Measurements from ENCODE around the gene CACNA1S. TPM values are rescaled to one million over a fixed set of nuclear protein-coding genes. Genes with fewer than 3 reads are reported as not detected.
A peak's percentile ranks its signal among the peaks of the same experiment; 100 is the strongest.

The CACNA1S gene
- total RNA-seq, 1 donor from 2014 or later, result 0.08 TPM

DNA sequence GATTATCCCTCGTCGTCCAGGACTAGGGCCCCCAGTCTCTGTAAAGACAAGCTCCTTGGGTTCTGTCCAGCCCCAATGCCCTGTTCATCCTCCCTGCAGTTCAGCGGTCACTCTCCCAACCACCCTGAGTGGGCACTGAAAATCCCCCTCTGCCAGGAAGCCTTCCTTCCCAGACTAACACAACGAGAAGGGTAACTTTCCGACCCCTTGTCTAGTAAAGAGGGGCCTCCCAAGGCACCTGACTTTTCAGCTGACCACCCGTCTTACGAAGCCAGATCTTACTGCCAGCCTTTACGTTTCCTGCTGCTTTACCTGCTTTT lies 28.7 kb upstream of the CACNA1S start:
- Mint-ChIP-seq H3K36me3 (ENCODE audit: low read depth, unreplicated experiment) (peaks cover 60% of the 10 kb centered on the region), H3K4me3 (ENCODE audit: unreplicated experiment) (no peak overlapping the region), H3K4me1 (ENCODE audit: unreplicated experiment) (peaks cover 16% of the 10 kb centered on the region), H3K9me3 (ENCODE audit: unreplicated experiment) (no peaks in the 10 kb centered on the region), H3K27me3 (ENCODE audit: unreplicated experiment) (peaks cover 15% of the 10 kb centered on the region), H3K27ac (ENCODE audit: unreplicated experiment) (peak overlapping the region; percentile 57)
- DNase-seq (ENCODE audit: low spot score), result no peak
- TF ChIP-seq, protein P1, sequence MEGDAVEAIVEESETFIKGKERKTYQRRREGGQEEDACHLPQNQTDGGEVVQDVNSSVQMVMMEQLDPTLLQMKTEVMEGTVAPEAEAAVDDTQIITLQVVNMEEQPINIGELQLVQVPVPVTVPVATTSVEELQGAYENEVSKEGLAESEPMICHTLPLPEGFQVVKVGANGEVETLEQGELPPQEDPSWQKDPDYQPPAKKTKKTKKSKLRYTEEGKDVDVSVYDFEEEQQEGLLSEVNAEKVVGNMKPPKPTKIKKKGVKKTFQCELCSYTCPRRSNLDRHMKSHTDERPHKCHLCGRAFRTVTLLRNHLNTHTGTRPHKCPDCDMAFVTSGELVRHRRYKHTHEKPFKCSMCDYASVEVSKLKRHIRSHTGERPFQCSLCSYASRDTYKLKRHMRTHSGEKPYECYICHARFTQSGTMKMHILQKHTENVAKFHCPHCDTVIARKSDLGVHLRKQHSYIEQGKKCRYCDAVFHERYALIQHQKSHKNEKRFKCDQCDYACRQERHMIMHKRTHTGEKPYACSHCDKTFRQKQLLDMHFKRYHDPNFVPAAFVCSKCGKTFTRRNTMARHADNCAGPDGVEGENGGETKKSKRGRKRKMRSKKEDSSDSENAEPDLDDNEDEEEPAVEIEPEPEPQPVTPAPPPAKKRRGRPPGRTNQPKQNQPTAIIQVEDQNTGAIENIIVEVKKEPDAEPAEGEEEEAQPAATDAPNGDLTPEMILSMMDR (IDR thresholded peaks at IDR 0.05; ENCODE audit: unreplicated experiment), result no peak

DNA sequence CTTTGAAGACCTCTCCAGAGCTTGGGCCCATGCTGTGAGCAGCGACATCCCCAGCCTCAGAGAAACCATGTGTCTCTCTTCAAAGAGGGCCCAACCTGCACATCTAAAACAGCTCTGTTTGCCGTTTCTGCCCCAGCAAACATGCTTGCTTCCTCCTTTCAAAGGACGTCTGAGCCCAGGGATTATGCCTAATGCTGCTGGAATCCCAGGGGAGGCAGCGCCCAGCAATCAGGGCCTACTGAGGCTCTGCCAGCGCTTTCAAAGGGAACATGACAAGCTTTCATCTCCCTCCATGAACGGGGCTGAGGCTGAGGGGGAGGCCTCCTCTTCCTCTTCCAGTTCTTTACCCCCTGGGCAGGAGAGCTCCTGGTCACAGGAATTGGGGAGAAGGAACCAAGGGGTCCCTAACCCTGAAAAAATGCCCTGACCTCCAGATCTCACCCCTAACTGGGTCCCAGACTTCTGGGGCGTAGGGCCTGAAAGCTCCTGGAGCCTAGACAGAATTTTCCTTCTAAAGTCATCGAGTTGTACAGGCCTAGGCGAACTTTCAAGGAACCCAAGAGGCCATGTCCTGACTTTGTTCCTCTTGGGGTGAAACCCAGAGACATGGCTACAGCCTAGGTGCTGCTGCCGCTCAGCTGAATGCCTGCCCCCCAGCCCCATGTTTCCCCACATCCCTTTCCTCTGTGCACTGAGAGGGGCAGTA lies 28.2 kb upstream of the CACNA1S start:
- no peak overlapping the region for H3K4me3 Mint-ChIP-seq (ENCODE audit: unreplicated experiment)
- H3K27me3 Mint-ChIP-seq (ENCODE audit: unreplicated experiment), result peaks cover 15% of the 10 kb centered on the region
- H3K36me3 Mint-ChIP-seq (ENCODE audit: low read depth, unreplicated experiment), result peaks cover 55% of the 10 kb centered on the region
- H3K4me1 Mint-ChIP-seq (ENCODE audit: unreplicated experiment), result peaks cover 20% of the 10 kb centered on the region
- TF ChIP-seq, protein P1 (IDR thresholded peaks at IDR 0.05; ENCODE audit: unreplicated experiment), result no peak
- no peaks in the 10 kb centered on the region for H3K9me3 Mint-ChIP-seq (ENCODE audit: unreplicated experiment)
- DNase-seq (ENCODE audit: low spot score), result no peak
- H3K27ac Mint-ChIP-seq (ENCODE audit: unreplicated experiment), result peak overlapping the region; percentile 57

DNA sequence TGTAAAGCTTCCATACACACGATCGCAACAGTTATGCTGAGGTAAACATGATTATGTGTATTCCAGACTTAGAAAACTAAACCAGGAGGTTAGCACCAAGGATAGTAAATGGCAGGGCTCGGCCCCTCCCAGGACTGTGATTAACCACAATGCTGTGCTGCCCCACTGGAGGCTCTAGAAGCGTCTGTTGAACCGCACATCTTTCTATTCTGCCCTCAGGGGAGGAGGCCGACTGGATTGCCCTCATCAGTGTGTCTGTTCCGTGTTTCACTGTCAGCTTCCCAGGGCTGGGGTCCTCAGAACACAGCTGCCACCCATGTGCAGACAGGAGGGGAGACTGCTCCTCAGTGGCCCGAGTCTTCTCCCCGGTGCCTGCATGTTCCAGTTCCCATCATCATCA lies 27.5 kb upstream of the CACNA1S start:
- Mint-ChIP-seq H3K9me3 (ENCODE audit: unreplicated experiment) (no peaks in the 10 kb centered on the region), H3K27ac (ENCODE audit: unreplicated experiment) (no peak overlapping the region), H3K4me1 (ENCODE audit: unreplicated experiment) (peaks cover 24% of the 10 kb centered on the region), H3K4me3 (ENCODE audit: unreplicated experiment) (peak overlapping the region; percentile 6), H3K36me3 (ENCODE audit: low read depth, unreplicated experiment) (peaks cover 54% of the 10 kb centered on the region), H3K27me3 (ENCODE audit: unreplicated experiment) (peaks cover 15% of the 10 kb centered on the region)
- TF ChIP-seq, protein P1 (IDR thresholded peaks at IDR 0.05; ENCODE audit: unreplicated experiment), result no peak
- DNase-seq (ENCODE audit: low spot score), result no peak

DNA sequence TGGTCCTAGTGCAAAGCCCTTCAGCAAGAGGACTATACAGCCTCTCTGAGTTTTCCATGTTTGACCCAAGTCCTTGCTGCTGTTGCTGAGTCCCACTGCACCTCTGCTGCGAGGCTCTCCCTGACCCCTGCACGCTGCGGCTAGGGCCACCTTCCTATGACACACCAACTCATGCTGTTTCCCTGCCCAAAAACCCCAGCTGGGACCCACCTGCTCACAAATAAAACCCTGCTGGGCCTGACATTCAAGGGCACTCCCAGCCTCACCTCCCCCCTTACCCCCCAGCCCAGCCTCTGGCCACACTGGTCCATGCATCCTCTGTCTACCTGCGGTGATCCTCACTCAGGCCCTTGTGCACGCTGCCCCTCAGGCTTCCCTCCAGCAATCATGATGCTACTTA lies 27.1 kb upstream of the CACNA1S start:
- Mint-ChIP-seq H3K4me1 (ENCODE audit: unreplicated experiment) (peaks cover 24% of the 10 kb centered on the region), H3K9me3 (ENCODE audit: unreplicated experiment) (no peaks in the 10 kb centered on the region), H3K4me3 (ENCODE audit: unreplicated experiment) (peak overlapping the region; percentile 6), H3K27me3 (ENCODE audit: unreplicated experiment) (peaks cover 17% of the 10 kb centered on the region), H3K36me3 (ENCODE audit: low read depth, unreplicated experiment) (peaks cover 53% of the 10 kb centered on the region), H3K27ac (ENCODE audit: unreplicated experiment) (no peak overlapping the region)
- TF ChIP-seq, protein P1 (IDR thresholded peaks at IDR 0.05; ENCODE audit: unreplicated experiment), result no peak
- no peak for DNase-seq (ENCODE audit: low spot score)

DNA sequence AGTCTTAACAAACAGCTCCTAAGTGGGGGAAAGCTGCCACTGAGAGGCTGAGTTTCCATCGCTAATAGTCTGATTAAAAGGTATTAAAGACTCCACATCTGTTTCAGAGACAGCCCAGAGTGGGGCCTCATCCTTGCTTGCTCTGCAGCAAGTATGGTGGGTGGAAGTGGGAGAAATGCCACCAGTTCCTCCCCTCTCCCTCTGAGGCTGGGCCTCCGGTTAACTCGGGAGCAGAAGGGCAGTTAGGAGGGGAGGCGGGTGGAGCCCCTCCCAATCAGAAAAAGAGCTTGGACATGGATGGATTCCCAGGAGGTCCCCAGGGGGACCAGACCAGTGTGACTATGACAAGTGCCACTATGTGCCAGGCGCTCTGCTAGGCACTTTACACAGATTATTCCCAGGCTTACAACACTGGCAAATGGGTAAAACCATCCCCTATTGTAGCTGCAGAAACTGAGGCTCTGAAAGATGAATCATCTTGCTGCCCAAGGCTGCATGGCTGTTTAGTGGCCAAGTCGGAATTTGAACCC lies 26.1 kb upstream of the CACNA1S start:
- H3K27me3 Mint-ChIP-seq (ENCODE audit: unreplicated experiment), result peaks cover 16% of the 10 kb centered on the region
- DNase-seq (ENCODE audit: low spot score), result no peak
- H3K9me3 Mint-ChIP-seq (ENCODE audit: unreplicated experiment), result no peaks in the 10 kb centered on the region
- TF ChIP-seq, protein P1 (IDR thresholded peaks at IDR 0.05; ENCODE audit: unreplicated experiment), result no peak
- no peak overlapping the region for H3K27ac Mint-ChIP-seq (ENCODE audit: unreplicated experiment)
- peaks cover 48% of the 10 kb centered on the region for H3K36me3 Mint-ChIP-seq (ENCODE audit: low read depth, unreplicated experiment)
- H3K4me1 Mint-ChIP-seq (ENCODE audit: unreplicated experiment), result peaks cover 24% of the 10 kb centered on the region
- H3K4me3 Mint-ChIP-seq (ENCODE audit: unreplicated experiment), result no peak overlapping the region
